Measurements from ENCODE around the gene LRP1B.
"Not testable (repeated sequence)": the region's sequence is repeated elsewhere in the genome, so short reads cannot be mapped to it uniquely, and the experiment has no call there.

The LRP1B gene

DNA sequence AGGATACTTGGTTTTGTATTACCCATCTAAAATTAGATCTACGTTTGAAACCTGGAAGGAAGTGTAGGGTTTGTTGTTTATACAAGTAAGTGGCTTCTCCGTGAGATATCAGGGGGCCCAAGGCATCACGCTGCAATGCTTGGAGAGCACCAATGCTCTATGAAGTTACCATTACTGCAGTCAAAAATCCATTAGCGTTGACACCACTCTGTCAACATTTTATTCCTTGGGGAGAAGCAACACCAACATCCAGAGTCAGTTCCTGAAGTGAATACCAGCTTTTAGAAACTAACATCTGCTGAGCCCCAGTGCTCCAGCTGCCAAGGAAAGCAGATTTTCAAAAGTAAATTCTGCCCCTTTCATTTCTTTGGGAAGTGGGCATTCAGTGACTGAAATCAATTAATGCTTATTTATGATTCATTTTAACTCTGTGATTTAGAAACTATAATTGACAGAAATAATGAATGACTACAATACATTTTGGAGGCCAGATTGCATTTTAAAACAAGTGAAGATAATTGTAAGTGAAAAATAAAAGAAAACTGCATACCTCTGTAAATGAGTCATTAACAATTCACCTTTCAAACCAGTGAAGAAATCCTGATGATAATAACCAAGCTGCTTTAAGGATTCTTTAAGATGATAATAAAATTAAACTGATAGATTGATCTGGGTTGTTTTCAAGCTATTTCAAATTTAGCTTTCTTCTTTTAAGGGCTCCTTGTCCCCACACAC lies 30.5 kb downstream of the LRP1B start:
- DNase-seq, result no peak

DNA sequence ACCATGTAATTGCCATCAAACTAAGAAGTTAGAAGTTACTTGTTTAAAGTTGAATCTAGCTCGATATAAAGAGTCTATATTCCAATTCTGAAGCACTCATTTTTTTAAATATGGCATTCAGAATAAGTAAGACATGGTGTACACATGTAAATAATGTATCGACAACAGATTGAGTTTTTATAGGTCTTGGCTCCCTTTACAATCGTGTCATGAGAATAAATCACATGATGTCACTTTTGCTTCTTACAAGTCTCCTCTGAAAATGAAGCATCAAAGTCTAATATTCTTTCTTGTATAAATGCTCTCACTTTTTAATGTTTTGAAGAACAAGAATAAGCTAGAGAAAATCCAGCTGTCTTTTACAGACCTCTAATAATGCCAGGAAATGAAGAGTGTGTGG lies 33.1 kb downstream of the LRP1B start:
- DNase-seq, result no peak

- no peak for DNase-seq
Observed at GRCh38 chr2:142095647-142096046, 35.2 kb downstream of the LRP1B start.

DNA sequence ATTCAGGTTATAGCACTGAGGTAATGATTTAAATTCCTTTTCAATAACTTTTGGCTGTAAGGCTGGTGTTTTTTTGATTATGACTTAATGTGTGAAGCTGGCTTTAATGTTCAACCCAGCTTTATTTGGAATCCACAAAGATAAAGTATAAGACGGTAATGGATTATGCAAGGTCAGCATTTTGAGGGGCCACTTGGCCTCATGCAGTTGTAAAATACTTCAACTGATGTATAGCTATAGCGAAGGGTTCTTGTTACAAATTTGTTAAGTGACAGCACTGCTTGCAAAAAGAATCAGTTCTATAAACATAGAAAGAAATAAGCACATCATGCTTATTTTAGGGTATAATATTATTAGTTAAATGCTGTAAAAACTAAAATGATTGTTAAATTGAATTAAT lies 36.6 kb downstream of the LRP1B start:
- DNase-seq, result no peak

DNA sequence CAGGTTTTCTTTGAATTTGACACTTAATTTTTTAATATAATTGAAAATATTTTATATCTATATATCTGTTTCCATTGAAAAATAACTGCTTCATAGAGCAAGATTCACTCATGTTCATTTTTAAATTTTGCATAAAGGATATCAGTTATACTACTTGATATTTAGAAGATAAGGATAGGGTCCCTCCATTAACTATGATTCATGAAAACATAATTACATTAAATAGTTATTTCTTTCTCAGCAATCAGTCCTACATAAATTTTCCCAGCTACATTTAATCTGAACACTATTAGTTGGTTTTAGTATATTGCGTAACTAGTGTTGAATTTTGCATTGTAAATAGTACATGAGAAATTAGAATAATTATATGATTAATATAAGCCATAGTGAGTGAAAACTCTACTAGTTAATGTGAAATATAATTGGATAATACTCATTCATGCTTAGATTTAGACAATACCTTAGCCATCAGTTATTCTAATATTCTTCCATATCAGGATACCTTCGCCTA lies 42.7 kb downstream of the LRP1B start:
- DNase-seq, result no peak

DNA sequence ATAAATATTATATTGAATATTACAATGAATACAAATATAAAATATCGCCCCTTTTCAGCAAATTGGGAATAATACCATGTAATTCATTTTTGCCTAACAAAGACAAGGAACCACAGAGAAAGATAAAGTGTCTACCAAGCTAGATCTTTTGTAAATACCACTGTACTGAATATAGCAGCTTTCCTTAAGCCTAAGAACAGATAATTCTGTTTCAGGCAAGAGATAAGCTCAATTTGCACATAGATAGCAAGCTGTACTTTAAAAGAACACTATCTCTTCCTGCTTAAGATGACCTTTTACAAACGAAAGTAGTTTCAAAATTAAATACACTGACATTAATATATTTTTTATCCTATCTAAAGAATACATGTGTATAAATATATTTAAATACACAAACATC lies 43.2 kb downstream of the LRP1B start:
- not testable (repeated sequence) for DNase-seq

DNA sequence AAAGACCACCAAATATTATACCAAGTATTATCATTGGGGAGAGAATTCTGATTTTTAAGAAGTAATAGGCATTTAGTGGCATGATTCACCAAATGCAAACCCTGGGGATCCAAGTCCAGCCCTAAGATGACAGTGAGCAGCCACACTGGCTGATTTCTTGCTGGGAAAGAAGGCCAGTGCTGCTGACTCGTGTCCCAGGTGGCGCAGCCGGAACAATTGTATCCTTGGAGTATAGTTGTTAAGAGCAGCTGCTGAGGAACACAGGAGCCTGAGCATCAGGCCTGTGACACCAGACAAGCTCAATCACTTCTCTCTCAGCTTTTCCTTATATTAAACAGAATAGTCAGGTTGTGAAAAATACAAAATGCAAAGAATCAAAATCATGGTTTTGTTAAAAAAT lies 48.4 kb downstream of the LRP1B start:
- DNase-seq, result no peak

DNA sequence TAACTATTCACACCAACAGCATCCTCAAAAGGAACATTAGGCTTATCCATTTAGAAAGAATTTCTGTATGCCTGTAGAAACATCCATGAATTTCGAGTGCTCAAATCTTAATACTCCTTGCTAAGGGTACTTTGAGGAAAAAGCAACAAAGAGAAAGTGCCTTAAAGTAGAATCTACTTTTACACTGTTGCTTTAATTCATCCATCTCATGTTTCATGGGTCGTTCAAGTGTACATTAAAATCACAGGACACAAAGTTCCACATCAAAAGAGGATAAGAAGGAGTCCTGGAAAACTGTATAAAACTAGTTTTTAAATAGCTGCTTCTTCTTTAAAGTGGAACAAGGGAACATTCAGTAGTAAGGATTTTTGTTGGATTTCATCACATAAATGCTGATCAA lies 54.5 kb downstream of the LRP1B start:
- DNase-seq, result no peak

- DNase-seq, result no peak
Observed at GRCh38 chr2:142075826-142076225, 55.0 kb downstream of the LRP1B start.

- DNase-seq, result no peak
Observed at GRCh38 chr2:142069251-142069888, 61.4 kb downstream of the LRP1B start.

DNA sequence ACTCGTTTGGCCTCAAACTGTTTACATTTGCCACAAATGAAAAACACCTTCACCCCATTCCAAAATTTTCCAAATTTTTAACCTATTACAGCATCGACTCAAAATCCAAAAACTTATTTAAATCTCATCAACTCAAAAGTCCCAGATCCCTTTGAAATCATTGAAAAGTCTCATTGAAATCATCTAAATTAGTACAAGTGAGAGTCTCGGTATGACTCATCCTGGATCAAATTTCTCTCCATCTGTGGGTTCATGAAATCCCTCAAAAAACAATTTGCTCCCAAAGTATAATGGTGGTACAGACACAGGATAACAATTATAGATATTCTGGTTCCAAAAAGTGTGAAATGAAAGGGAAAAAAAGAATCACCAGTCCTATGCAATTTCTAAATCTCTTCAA lies 65.1 kb downstream of the LRP1B start:
- no peak for DNase-seq

GRCh38 chr2:142065156-142065555 lies 65.7 kb downstream of the LRP1B start:
- DNase-seq, result no peak

DNA sequence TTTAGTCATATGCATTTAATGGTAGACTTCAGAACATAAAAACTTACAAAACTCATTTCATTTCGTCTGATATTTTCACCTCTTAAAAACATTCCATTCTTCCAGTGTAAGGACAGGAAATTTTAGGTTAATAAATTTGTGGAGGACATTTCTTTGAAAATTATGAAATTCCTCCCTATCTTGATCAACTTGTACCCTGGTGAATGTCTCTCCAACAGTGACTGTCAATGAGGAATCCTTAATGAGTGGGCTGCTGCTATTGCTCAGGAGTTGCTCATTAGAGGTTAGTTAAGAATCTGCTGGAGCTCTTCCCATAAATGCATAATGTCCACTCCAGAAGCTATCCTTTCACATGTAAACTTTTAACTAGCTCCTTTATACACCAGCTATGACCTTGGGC lies 69.1 kb downstream of the LRP1B start:
- no peak for DNase-seq

DNA sequence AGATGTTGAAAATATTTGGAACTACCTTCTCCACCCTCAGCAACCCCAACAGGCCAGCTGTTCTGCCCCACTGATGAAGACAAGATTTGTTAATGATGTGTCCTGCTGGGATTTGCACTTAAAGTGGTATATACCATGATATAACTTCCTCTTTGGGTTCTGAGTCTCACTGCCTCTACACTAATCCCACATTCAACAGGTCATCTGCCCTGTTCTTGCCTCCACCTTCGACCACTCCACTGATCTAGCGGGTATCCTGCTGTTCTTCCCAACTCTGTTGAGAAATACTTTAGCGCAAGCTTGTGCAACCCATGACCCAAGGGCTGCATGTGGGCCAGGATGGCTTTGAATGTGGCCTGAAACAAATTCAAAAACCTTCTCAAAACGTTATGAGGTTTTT lies 72.7 kb downstream of the LRP1B start:
- no peak for DNase-seq

DNA sequence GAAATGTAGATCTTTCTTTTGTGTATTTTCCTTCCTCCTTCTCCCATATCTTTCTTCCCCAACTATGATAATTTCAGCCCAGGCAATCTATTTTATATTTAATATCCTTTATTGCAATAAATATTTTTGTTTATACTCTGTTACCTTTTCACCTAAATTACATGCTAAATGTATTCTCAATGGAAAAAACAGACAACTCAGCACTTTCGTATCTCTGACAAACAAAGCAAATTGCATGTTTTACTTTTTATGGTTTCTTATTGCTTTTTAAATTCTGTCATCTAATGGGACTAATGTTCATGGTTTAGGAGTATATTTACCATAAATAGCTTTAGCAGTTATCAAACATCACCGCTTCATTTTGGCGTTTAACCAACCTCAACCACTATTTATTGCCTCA lies 74.0 kb downstream of the LRP1B start:
- no peak for DNase-seq

DNA sequence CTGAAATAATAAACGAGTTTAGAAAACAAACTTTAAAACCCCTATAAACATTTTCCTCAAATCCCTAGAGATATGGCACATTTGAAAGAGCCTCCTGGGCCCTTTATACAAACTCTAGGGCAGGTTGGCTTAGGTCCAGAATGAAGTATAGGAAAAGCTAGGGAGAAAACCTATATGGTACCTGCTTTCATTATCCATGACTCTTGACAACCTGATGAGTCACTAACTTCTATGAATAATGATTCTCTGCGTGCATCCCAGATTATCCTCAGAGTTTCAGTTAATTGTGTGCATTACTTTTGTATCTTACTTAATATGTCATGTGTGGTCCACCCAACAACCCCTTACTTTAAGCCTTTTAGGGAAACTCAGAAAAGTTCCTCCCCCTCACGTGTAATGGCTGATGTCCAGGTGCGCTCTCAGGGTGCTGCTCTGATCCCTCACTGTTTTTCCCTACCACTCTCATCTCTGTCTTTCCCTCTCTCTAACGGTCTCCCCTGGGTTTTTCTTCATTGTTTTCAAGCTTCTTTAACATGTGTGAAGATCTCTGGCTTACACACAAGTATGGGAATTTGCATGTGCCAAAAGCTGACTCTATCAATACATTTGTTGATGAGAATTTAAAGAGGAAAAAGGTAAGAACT lies 78.5 kb downstream of the LRP1B start:
- no peak for DNase-seq

GRCh38 chr2:142048581-142048980 lies 82.2 kb downstream of the LRP1B start:
- no peak for DNase-seq

- no peak for DNase-seq
Observed at GRCh38 chr2:142045641-142046040, 85.2 kb downstream of the LRP1B start.

DNA sequence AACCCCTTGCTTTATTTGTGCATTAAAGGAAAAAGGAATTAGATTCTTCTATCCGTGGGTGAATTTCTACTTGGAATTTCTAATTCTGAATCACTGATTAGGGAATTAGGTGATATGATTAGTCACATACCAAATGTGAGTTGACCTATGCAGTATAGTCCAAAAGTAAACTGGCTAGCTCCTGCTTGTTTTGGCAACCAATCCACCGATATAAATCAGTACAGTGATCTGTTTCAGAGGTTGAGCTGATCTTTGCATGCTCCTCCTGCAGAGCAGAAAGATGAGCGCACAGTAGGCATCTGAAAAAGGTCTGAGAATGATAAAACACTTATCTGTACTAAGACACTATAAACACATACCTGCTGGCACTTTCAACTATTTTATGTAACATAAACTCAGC lies 86.6 kb downstream of the LRP1B start:
- no peak for DNase-seq

- no peak for DNase-seq
Observed at GRCh38 chr2:142042536-142043199, 88.1 kb downstream of the LRP1B start.

GRCh38 chr2:142041996-142042395 lies 88.8 kb downstream of the LRP1B start:
- no peak for DNase-seq

GRCh38 chr2:142041105-142041504 lies 89.7 kb downstream of the LRP1B start:
- DNase-seq, result no peak

DNA sequence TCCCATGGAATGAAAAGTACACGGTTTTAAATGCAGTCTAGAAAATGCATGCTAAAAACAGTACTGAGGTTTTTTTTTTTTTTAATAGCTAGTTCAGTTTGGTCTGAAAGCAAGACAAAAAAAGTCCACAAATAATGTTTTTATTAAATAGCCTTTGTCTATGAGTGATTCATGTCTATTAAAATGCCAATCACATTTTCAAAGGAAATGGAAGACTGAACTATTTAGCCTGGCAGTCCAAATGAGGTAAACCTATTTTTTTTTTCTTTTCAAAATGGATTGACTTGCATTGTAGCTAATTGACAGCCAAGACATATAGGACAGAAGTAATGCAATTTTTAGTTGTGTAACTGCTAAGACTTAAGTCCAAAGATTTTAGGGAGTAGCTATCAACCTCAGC lies 90.3 kb downstream of the LRP1B start:
- DNase-seq, result no peak

- DNase-seq, result no peak
Observed at GRCh38 chr2:142038826-142039225, 92.0 kb downstream of the LRP1B start.

All from GDM1 (cell line).